GM21390 (cell line): Measurements from ENCODE around the gene RETREG1.

Experiments
- ATAC-seq: cut with Tn5 transposase; IDR thresholded peaks from one replicate; pipeline ENCODE4 v1.9.1; 2021; ENCODE audit not compliant: unreplicated experiment

The RETREG1 gene

DNA sequence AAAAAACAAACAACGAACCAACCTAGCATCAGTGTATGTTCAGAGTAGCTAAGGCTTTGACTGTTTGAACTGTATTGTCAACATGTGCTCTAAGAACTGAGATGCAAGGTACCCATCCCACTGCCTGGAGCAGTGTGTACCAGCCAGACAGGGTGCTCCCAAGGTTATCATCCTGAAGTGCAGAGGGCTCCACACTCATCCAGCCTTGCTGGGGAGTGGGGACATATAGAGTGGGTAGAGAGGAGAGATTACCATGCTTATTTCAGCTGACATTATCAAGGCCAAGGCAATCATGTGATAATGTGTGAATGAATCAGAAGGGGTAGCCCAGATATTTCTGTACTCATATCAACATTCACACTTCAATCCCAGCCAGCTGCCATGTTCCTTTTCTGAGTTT lies 82.5 kb downstream of the RETREG1 start:
- ATAC-seq: no peak

DNA sequence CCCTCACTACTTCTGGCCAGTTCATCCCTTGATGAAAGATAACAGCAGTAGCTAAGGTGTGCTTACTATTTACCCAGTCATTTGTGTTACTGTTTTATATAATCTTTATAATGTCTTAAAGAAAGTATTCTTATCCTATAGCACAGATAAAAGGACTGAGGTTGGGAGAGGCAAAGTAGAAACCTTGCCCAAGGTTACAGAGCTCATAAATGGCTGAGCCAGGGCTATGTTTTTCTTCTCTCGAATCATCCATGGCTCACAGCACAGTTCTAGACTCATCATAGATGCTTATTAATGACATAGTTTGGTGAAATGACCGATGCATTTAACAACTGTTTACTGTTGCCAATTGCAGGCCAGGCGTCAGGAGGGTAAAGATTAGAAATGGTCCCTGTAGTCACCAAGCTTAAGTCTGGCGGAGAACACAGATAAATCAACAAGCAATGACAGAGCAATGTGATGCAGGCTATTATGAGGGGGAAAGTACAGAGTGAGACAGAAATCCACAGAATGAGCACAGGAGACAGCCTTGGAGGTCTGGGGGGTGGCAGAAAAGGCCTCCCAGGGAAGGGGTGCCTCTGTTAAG lies 85.6 kb downstream of the RETREG1 start:
- no peak for ATAC-seq

DNA sequence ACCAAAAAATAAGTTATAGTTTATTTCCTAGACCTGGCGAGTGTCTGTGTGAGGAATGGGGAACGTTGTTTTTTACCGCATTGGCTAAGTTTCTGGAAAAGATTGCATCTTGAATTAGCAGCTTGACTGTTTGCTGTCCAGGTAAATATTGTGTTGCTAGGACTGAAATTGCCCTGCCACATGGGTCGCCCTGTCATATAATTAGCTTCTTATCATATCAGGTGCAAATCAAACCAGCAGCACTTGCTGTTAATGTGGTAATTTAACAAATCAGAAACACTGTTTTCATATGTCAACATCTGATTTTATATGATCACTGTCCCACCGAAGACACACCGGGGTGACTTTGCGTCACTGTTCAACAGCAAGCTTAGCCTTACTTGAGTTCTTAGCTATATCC lies 87.5 kb downstream of the RETREG1 start:
- ATAC-seq: no peak

DNA sequence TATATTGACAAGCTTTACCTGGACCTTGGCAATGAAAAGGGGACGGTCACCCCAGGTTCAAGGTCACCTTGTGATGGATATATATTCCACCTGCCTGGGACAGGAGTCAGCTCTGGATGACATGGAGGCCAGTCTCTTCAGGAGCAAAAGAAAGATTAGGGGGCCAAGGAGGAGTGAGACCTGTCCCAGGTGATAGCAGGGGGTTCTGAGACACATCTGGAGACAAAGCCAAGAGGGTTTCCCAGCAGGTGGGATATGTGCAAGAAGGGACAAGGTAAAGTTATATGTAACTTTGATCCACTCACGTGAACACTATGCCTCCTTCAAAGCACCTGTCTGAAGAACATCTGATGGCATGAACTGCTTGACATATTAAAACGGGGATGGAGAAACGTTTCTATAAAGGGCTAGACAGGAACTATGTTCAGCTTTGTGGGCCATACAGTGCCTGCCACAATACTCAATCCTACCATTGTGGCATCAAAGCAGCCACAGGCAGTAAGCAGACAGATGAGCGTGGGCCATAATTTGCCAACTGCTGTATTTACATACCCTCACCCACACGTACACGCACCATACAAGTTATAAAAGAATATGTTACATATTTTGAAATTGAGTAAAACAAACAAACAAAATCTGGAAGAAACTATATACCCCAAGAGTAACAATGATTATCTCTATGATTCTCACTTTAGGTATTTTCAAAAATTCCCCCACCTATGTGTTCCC lies 88.3 kb downstream of the RETREG1 start:
- ATAC-seq: no peak

DNA sequence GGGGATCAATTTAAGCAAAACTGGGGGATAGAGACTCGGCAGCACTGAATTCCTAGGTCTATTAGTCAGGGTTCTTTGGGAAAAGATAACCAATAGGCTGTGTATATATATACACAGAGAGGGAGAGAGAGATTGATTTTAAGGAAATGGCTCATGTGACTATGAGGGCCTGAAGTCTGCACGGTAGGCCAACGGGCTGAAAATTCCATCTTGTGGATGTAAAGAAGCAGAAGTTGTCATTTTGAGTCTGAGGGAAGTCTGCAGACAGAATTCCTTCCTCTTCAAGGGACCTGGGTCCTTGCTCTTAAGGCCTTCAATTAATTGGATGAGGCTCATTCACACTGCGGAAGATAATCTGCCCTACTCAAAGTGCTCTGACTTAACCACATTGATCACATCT lies 91.1 kb downstream of the RETREG1 start:
- ATAC-seq: no peak

DNA sequence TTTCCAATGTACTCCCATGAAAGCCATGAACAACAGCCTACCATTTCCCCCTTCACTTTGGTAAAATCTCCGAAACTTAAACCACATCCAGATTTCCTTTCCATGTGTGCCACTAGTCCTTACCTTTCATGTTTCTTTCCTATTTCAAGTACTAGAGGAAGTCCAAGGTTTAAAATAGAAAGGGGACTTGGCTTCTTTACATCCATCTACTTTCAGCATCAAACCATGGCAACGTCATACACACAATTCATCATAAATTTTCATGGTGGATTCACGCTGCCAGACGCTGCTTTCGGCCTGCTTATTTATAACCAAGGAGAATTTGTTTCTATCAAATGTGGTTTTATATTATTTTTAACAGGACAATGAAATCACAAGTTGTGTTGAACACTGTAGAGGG lies 92.5 kb downstream of the RETREG1 start:
- no peak for ATAC-seq

DNA sequence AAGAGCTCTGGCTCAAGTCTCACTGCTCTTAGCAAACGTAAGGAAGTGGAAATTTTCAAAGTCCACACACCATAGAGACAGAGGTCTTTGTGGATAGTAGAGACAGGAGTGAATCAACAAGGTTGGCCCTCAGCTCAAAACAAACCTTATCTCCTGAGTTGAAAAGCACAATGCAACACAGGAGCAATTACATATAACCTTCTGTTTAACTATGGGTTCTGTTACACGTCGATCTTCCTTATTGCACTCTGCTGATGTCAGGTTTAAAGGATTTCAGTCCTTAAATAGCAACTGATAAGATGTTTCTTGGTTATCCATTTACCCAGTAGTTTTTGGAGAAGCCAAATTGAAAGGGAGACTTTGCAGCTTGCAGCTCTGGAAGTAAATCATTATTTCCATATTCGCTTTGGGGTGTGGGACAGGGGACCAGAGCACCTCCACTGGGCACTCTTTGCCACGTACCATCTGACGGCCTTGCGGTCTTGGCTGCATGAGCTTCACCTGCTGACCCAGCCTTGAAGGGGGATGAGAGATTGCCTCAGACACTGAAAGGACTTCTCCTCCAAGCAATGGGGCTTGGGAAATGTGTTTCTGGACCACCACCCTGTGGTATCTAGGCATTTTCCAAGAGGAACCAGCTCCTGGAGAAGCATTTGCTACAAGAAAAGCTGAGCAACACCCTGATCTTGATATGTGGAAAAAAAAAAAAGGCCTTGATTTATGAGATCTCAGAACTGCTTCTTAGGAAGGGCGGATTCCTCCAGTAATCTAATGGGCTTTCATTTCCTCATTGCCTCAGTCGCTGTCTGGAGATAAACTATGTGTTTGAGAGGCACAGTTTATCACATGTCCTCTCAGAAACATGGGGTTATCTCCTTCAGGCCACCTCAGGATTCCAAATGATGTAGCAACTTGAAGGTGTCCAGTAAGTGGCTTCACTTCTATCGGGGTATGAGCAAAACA lies 95.0 kb downstream of the RETREG1 start:
- ATAC-seq: no peak

DNA sequence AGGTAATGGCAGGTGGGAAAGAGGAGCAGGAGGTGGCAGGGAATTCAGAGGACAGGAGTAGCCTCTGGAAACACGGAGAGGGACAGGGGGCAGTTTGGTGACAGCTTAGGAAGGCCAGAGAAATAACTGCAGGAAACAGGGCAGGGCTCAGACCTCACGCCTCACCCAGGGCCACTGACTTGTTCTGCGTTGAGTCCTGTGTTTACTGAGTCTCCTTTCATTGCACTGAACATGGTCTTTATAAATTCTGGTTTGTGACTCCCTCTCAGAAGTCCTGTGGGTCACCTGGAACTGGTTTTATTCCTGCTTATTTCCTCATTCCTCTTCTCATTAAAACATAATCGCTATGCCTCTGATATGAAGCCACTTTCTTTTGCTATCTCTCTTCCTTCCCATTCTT lies 96.0 kb downstream of the RETREG1 start:
- no peak for ATAC-seq

DNA sequence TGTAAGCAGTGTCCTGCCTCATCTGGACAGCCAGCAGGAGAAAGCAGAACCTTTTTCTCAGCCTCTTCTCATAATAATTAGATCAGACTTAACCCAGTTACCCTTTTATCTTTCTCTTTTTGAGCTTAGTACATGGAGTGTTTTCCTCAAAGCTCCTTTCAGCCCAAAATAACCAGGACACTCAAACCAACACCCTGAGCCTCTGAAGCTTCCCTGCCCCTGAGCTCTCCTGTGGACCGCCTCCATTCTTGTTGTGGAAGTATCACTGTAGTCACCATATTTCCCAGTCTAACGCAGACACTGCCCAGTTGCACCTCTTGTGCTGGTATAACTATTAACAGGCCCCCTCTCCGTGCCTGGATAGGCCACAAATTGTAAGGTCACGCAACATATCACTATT lies 97.4 kb downstream of the RETREG1 start:
- ATAC-seq: no peak

DNA sequence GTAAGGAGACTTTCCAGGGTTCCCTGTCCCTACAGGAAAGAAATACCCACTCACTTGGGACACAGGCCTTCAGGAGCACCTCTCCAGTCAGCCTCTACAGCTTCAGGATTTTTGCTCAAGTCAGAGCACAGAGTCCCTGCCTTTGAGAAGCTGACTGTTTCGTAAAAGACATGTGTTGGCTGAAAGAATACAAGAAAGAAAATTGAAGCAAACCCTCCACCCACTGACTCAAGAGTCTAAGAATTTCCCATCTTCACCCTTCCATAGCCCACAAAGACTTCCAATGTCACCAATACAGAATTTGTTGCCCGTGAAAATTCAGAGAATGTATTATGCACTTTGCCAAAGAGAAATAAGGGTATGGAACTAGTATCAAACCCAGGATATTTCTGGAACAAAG lies 98.2 kb downstream of the RETREG1 start:
- ATAC-seq: no peak

DNA sequence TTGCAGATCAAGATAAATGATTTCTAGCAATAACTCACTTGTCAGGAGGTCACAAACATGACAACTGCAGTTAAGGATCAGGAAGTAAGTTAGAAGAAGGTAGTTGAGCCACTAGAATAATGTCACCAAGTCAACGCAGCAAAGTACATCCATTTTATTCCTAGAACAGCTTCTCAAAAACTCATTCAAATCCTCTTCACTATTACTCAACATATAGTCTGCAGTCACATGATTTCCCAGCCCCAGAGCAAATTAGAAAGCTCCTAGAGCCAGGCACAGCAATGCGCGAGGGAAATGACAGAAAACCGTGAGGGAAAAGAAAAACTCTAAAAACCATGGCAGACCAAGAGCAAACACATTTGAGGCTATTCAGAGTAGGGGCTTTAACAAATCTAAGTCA lies 101.3 kb downstream of the RETREG1 start:
- no peak for ATAC-seq

DNA sequence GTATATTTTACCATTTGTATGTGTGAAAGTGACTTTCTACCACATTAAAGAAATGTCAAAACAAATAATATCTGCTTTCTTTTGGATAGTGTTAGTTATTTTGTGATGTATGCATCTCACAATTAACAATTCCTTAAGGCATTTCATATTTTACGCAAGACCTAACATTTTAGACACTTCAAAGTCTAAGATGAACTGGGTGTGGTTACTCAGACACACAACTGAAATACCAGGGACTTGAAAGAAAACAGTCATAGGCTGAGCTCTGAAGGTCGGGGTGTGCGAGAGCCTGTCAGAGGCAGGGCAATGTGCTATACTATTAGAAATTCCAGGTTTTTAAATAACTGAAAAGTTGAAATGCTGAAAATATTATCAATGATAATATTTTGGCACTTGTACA lies 106.7 kb downstream of the RETREG1 start:
- no peak for ATAC-seq

DNA sequence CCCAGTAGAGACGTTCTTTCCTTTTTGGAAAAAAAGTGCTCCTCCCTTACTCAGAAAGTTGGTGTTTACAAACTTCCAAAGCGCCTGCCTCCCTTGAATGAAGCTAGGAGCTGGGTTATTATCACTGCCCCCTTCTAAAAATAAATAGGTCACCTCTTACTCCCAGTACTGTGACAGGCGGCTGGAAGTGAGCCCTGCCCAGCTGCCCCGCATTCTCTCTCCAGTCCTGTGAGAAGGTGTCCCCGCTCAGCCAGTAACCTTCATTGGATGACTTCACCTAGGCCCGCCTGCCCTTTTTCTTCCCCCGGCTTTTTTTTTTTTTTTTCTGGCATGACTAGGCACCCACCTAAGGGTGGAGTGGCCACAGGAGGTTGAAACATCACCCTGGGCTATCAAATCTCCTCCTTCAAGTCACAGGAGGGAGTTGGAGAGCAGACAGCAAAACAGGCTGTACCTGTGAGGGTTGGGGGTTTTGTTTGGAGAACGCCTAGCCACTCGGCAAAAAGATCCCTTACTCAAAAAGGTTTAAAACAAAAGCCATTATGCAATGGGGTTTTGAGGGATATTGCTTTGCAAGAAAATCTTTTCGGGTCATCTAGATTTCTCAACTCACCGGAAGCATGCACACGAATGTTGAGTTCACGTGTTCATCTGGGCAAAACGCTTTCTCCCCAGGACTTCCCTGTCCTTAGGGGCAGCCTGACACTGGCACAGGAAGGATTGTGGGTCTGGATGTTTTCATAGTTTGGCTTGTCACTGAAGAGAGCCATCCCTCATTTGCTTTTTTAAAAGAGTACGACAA lies 107.9 kb downstream of the RETREG1 start:
- ATAC-seq: no peak

DNA sequence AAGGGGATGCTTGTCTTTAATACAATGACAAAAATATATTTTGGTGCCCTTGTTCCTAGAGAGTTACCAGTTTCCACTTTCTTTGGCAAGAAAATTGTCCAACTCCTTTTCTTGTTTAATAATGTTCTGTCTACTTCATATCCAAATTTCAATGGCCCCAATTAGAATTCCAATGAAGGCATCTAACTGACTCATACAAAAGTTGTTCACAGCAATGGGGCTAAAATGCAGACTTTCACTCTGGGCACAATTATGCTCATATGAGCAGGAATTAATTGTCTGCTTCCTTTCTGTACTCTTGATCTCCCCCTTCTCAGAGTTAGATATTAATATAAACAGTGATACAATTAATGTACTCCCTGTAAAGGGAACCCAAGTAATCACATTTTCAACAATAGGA lies 109.1 kb downstream of the RETREG1 start:
- ATAC-seq: no peak

DNA sequence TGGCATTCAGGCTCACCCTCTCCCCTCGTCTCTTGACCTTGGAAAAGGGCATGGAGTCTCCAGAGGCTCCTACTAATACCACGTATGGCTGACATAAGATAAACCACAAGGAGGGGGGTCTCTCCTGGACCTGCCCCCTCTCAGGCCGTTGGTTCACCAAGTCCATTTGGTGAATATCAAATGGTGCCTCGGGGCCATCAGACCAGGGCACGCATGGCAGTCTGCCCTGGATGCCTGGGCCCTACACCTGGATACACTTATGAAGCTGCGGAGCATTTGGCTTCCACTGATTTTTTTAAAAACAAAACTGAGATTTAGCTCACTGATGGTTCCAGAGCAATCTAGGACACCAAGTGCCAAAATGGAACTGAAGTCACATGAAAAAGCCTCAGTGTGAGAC lies 110.9 kb downstream of the RETREG1 start:
- no peak for ATAC-seq

DNA sequence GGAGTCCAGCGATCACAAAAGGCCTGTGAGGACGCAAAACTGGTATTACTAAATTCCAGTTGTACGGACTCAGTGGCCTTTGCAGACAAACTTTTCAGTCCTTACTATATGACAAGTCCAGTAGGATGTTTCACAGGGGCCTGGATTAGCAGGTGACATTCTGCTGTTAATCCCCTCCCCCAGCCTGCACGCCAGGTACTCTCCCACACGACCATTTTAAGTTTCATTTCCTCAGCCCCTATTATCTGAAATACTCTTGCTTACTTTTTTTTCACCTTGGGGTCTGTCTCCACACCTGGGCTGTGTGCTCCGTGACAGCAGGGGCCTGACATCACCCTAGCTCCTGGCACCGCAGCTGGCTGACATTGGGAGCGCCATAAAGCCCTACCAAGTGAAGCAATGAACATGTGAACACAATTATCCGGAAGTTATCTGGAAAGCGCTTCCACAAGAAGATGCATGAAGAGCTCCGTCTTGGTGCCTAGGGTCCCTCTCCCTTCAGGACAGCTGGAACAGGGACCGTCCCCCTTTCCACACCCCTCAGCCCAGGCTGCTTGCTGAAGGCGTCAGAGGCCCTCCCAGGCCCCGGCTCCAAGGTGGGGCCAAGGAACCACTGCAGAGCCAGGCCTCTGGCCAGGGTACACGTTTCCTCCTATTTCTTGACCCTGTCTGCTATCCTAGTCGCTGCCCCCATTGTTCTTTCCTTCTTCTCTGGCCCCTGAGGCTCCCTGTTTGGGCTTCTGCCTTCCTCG lies 111.5 kb downstream of the RETREG1 start:
- no peak for ATAC-seq

DNA sequence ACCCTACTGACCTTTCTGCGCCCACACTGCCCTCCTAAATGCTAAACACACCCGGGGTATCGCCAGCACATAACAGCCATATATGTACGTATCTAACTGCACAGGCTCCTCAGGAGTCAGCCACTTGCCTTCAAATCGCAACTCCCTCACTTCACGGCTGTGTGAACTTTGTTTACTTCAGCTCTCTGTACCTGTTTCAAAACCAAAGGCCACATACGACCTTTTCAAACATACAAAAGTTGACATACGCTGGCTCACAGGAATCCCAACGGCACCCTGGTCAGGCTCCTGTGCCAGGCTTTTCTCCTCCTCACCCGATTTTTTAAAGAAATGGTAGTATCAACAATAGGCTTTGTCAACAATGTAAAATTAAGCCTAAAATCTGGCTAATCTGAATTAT lies 112.2 kb downstream of the RETREG1 start:
- no peak for ATAC-seq

DNA sequence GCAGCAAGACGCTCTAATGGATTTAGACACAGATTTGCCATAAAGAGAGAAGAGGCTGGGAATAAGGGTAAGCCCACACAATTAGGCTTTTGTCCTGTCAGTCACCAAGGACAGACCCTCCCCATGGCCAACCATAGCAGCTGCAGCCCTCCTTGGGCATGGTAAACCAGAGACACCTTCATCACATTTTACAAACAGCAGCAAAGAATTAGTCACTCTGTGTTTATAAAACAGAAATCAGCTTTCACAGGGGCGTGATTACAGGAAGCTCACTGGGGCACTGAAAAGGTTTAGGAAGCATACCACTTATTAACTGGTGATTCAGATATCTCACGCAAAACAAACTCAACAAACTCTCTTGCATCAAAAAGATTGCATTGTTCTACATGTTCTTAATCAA lies 113.9 kb downstream of the RETREG1 start:
- no peak for ATAC-seq

DNA sequence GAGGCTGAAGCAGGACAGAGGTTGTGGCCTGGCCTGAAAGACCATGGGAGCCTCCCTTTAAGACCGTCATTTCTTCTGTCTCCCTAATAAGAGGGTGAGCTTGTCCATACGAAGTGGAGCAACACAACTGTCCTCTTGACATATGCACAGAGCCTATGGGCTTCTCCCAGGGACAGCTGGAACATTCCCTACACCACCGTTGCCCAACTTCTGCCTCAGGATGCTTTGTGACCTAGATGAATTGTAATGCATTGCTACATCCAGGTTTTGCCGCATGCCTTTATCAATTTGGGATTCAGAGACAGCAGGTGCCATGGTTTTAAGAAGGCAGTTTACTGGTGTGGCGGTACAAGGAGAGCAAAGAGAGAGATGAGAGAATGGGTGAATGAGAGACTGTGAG lies 116.8 kb downstream of the RETREG1 start:
- no peak for ATAC-seq

DNA sequence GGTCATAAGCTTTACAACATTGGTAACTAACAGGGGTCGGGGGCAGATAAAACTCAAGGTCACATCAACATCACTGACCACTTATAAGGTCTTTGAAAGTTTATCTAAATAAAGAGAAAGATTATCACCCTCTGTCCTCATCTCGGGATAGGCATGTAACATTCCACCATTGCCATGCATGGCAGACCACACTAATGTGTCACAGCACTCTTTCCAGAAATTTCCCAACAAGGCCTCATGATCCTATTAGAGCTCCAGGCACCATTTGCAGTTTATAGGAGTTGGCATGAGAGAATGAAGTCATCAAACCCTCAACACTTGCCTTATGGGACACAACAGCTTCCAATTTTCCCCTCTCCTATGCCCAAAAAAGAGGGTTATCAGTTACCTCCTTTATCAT lies 119.3 kb downstream of the RETREG1 start:
- ATAC-seq: no peak
